Adrenal gland (tissue), 12 donors: ENCODE measurements around the gene MED23. TPM values are rescaled to one million over a fixed set of nuclear protein-coding genes. Genes with fewer than 3 reads are reported as not detected.

Source experiments
- DNase-seq, 7 donors: peaks; one replicate each; pipeline ENCODE4 v3.0.0-alpha.2; 2019 to 2020
- H3K27ac ChIP-seq, 5 donors: fragments of 200-600 bp; sonication (generic) in 4 of 5; 1 replicate in 3 of 5; 2 replicates in 2 of 5; pipeline versions ENCODE4 v1.5.1 to v1.8.0; 2016 to 2020; ENCODE audit warnings: mild to moderate bottlenecking in 1 of 5
- H3K27me3 ChIP-seq: fragments of 200-600 bp; 2 replicates; pipeline ENCODE4 v1.8.0; 2021
- H3K36me3 ChIP-seq, 2 donors: fragments of 200-600 bp; replicated peaks in 1 of 2; 1 replicate in 1 of 2; 2 replicates in 1 of 2; pipeline versions ENCODE4 v1.5.1 to v1.8.0; 2018 to 2022
- H3K4me1 ChIP-seq, 2 donors: fragments of 200-600 bp; replicated peaks in 1 of 2; 1 replicate in 1 of 2; 2 replicates in 1 of 2; pipeline versions ENCODE4 v1.5.1 to v1.8.0; 2018 to 2021
- H3K4me3 ChIP-seq, 4 donors: fragments of 200-600 bp; sonication (generic) in 3 of 4; one replicate each; pipeline ENCODE4 v1.5.1; 2016 to 2018
- H3K9me3 ChIP-seq, 3 donors: fragments of 200-600 bp; sonication (generic) in 1 of 3; replicated peaks in 1 of 3; 1 replicate in 2 of 3; 2 replicates in 1 of 3; pipeline versions ENCODE4 v1.5.1 to v1.8.0; 2016 to 2021
- CTCF ChIP-seq, 6 experiments: fragments of 450-650 bp in 4 of 6; fragments of 200-600 bp in 2 of 6; sonication (generic) in 1 of 6; IDR thresholded peaks; 1 replicate in 5 of 6; 2 replicates in 1 of 6; pipeline versions ENCODE4 v1.5.1 to v1.8.0; 2016 to 2021; ENCODE audit warnings: antibody characterized with exemption in 6 of 6, mild to moderate bottlenecking in 2 of 6, moderate library complexity in 1 of 6
- POLR2A ChIP-seq, 2 donors: fragments of 450-650 bp; IDR thresholded peaks; one replicate each; pipeline ENCODE4 v1.6.1; 2017; ENCODE audit warnings: antibody characterized with exemption in 2 of 2, mild to moderate bottlenecking in 2 of 2, moderate library complexity in 1 of 2
- WGBS, 4 donors: extraction: QIAGEN DNeasy Blood & Tissue Kit in 2 of 4; methylation state at CpG; one replicate each; pipeline versions ENCODE4 v1.1.5 to v1.1.7; 2013 to 2017; 5-methylcytosine and 5-hydroxymethylcytosine counted together
- intact Hi-C, 2 donors: fragments of 100-400 bp; cut with DNase I; formaldehyde crosslinking; loops; one replicate each; pipeline versions ENCODE4 v1.14.1 to v1.15.0; 2022 to 2023
- polyA plus RNA-seq, 3 donors: library from polyadenylated mRNA; stranded (reverse); fragments of 200-250 nt in 2 of 3; fragments of 350-450 nt in 1 of 3; fragmentation: Illumina TruSeq in 1 of 3; extraction: RNeasy Lipid Tissue Mini Kit (QIAGEN cat#74804) in 1 of 3; gene quantifications; one replicate each; pipeline ENCODE4 v1.2.3, GENCODE V29; 2013 to 2014
- total RNA-seq, 9 donors: library from RNA; depleted of rRNA in 4 of 9; stranded (reverse); fragments of >200 nt in 4 of 9; fragments of 120-200 nt in 1 of 9; fragmentation: NEBNext Ultra II Directional in 1 of 9; extraction: Animal tissue kit (Norgen Biotek cat#: 25700) in 1 of 9; gene quantifications; one replicate each; pipeline versions ENCODE4 v1.1.0 to v1.2.4, GENCODE V29; 2013 to 2023
- donor health status: healthy with polysubstance abuse.
- donor health status: Bipolar disorder and iron deficiency.
- donor health status: DM: yes; HTN: yes; CAD: no.
- donor health status: DM: no; HTN: no; CAD: no.
- donor health status: DM: no; HTN: no; CAD: no.
- donor health status: DM: yes; HTN: yes; CAD: no.

MED23 gene
- total and polyA plus RNA-seq, 12 donors = 16.9 to 46.1 (median 27.8) TPM

GRCh38 chr6:131629651-131630050 lies 1.6 kb upstream of the MED23 start:
- no peak for TF ChIP-seq CTCF (IDR thresholded peaks at IDR 0.05)
- WGBS, 4 donors = 54 to 93% (median 87%) methylated on average over 2 of the region's 2 CpGs
- intact Hi-C loops = no loop called here
- H3K36me3 ChIP-seq = no peaks in the 10 kb centered on the region
- no peak for DNase-seq
- no peak overlapping the region for H3K4me3 ChIP-seq
- no peaks in the 10 kb centered on the region for H3K27me3 ChIP-seq
- H3K4me1 ChIP-seq = peaks cover 7 to 20% of the 10 kb centered on the region in 2 donors
- no peak overlapping the region for H3K27ac ChIP-seq
- H3K9me3 ChIP-seq = no peaks in the 10 kb centered on the region

GRCh38 chr6:131628726-131629125 lies 684 bp upstream of the MED23 start:
- 38 to 55% (median 45%) methylated on average over 1 of the region's 1 CpG for WGBS, 4 donors
- Histone ChIP-seq H3K9me3 (no peaks in the 10 kb centered on the region), H3K27me3 (no peaks in the 10 kb centered on the region), H3K4me3 (peak overlapping the region in 1 of 4 donors; percentile 71), H3K27ac (peak overlapping the region in 2 of 5 donors; percentile 46 to 77), H3K4me1 (peaks cover 7 to 20% of the 10 kb centered on the region in 2 donors), H3K36me3 (peaks cover 0 to 8% of the 10 kb centered on the region in 2 donors)
- no peak for DNase-seq
- TF ChIP-seq POLR2A (IDR thresholded peaks at IDR 0.05) (no peak), CTCF (IDR thresholded peaks at IDR 0.05) (no peak)
- intact Hi-C loops = no loop called here

GRCh38 chr6:131615275-131615674 lies 12.8 kb downstream of the MED23 start:
- no peak for DNase-seq
- H3K27ac ChIP-seq = no peak overlapping the region
- H3K9me3 ChIP-seq = no peaks in the 10 kb centered on the region
- H3K27me3 ChIP-seq = no peaks in the 10 kb centered on the region
- no peaks in the 10 kb centered on the region for H3K4me1 ChIP-seq
- intact Hi-C loops = no loop called here
- H3K4me3 ChIP-seq = no peak overlapping the region
- H3K36me3 ChIP-seq = peaks cover 0 to 79% of the 10 kb centered on the region in 2 donors
- TF ChIP-seq POLR2A (IDR thresholded peaks at IDR 0.05) = no peak
- TF ChIP-seq CTCF (IDR thresholded peaks at IDR 0.05) = no peak
- WGBS, 4 donors = 94 to 98% (median 98%) methylated on average over 4 of the region's 4 CpGs

- Histone ChIP-seq H3K4me1 (no peaks in the 10 kb centered on the region), H3K36me3 (peaks cover 0 to 78% of the 10 kb centered on the region in 2 donors), H3K4me3 (no peak overlapping the region), H3K27ac (no peak overlapping the region), H3K9me3 (no peaks in the 10 kb centered on the region), H3K27me3 (no peaks in the 10 kb centered on the region)
- TF ChIP-seq CTCF (IDR thresholded peaks at IDR 0.05) (no peak), POLR2A (IDR thresholded peaks at IDR 0.05) (no peak)
- intact Hi-C loops = no loop called here
- 88 to 96% (median 91%) methylated on average over 5 of the region's 5 CpGs for WGBS, 4 donors
- DNase-seq = no peak
These were observed 14.6 kb downstream of the MED23 start for GRCh38 chr6:131613296-131613925.
